KMS-11 (cell line): ENCODE measurements around the gene TET3.

Experiments used
- H2AFZ ChIP-seq: fragments of 200-600 bp; sonication (generic); 2 replicates; pipeline ENCODE4 v1.6.1; 2016; ENCODE audit warnings: antibody characterized with exemption, mixed run types, low read depth
- H3K27ac ChIP-seq: fragments of 200-600 bp; sonication (generic); 2 replicates; pipeline ENCODE4 v1.6.1; 2016; ENCODE audit warnings: mild to moderate bottlenecking, mixed run types
- H3K27me3 ChIP-seq: fragments of 200-600 bp; sonication (generic); 2 replicates; pipeline ENCODE4 v1.6.1; 2017; ENCODE audit warnings: mild to moderate bottlenecking, low read depth, mixed run types, moderate library complexity; ENCODE audit not compliant: insufficient read depth
- H3K36me3 ChIP-seq: fragments of 200-600 bp; sonication (generic); 2 replicates; pipeline ENCODE4 v1.6.1; 2017; ENCODE audit warnings: mild to moderate bottlenecking, mixed run types; ENCODE audit not compliant: insufficient read depth
- H3K4me1 ChIP-seq: fragments of 200-600 bp; sonication (generic); 2 replicates; pipeline ENCODE4 v1.6.1; 2016; ENCODE audit warnings: mild to moderate bottlenecking, low read depth, mixed run types; ENCODE audit not compliant: poor library complexity, severe bottlenecking
- H3K4me2 ChIP-seq: fragments of 200-600 bp; sonication (generic); 2 replicates; pipeline ENCODE4 v1.7.0; 2016; ENCODE audit warnings: mild to moderate bottlenecking, mixed run types
- H3K4me3 ChIP-seq: fragments of 200-600 bp; sonication (generic); IDR thresholded peaks from 2 replicates; pipeline ENCODE4 v1.6.1; 2017; ENCODE audit warnings: low read depth, low read length, mixed read lengths; ENCODE audit not compliant: insufficient read depth
- H3K79me2 ChIP-seq: fragments of 200-600 bp; sonication (generic); 2 replicates; pipeline ENCODE4 v1.6.1; 2016; ENCODE audit warnings: low read depth, mixed run types; ENCODE audit not compliant: insufficient read depth
- H3K9ac ChIP-seq: fragments of 200-600 bp; sonication (generic); 2 replicates; pipeline ENCODE4 v1.6.1; 2016; ENCODE audit warnings: mild to moderate bottlenecking, mixed run types
- H4K20me1 ChIP-seq: fragments of 200-600 bp; sonication (generic); 2 replicates; pipeline ENCODE4 v1.6.1; 2016; ENCODE audit warnings: mild to moderate bottlenecking, mixed run types; ENCODE audit not compliant: insufficient read depth
- TF ChIP-seq, protein P1 (sequence below): fragments of 200-600 bp; sonication (generic); conservative IDR thresholded peaks from 2 replicates; pipeline ENCODE4 v1.6.1; 2017; ENCODE audit warnings: low read depth, mild to moderate bottlenecking, antibody characterized with exemption, low read length, moderate library complexity, mixed read lengths

TET3 gene

DNA sequence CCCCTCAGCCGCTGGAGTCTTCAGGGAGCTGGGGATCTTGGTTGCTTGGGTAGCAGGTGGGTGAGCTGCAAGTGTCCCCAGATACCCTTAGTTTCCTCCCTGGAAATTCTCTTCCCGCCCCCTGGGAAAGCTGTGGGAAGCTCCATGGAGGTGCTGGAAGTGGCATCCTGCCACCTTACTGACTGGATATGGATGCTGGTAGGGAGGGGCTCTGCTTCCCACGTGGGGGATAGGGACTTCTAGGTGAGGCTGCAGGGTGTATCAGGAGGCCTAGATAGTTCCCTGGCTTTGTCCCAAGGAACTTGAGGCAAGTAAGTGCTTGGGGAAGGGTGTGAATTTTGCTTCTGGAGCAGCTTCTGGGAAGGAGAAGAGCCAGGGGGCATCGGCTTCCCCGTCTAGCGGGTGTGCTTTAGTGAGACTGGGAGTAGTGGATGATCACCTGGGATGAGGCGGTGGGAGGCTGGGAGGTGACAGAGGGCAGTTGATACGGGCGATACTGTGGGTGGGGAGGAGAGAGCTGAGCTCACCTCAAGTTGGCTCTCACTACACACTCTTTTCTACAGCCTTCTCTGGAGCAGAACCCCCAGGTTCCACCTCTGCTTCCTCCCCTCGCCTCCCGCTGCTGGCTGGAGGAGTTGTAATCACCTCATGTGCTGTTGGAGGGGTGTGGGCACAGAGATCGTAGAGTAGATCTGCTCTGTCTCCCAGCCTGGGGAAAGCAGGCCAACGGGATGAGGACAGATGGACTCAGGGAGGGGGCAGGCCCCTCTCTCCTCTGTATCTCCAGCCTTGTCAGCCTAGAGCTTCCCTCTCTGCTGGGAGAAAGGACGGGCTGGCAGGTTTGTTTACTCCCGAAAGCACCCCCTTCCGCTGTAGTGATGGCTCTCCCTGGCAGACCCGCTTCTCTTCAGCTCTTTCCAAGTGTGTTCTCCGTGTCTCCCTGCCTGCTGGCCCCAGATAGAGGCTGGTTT is 19.8 kb downstream of the TET3 start:
- Histone ChIP-seq H3K9ac (no peak overlapping the region), H3K79me2 (peaks cover 12% of the 10 kb centered on the region; the same call in 1 of the 2 replicates), H3K36me3 (no peaks in the 10 kb centered on the region), H3K4me3 (no peak overlapping the region), H2AFZ (no peak overlapping the region), H3K27me3 (no peaks in the 10 kb centered on the region), H3K27ac (no peak overlapping the region), H3K4me1 (peaks cover 25% of the 10 kb centered on the region), H3K4me2 (no peak overlapping the region), H4K20me1 (peaks cover 28% of the 10 kb centered on the region; the same call in 1 of the 2 replicates)
- TF ChIP-seq, protein P1, sequence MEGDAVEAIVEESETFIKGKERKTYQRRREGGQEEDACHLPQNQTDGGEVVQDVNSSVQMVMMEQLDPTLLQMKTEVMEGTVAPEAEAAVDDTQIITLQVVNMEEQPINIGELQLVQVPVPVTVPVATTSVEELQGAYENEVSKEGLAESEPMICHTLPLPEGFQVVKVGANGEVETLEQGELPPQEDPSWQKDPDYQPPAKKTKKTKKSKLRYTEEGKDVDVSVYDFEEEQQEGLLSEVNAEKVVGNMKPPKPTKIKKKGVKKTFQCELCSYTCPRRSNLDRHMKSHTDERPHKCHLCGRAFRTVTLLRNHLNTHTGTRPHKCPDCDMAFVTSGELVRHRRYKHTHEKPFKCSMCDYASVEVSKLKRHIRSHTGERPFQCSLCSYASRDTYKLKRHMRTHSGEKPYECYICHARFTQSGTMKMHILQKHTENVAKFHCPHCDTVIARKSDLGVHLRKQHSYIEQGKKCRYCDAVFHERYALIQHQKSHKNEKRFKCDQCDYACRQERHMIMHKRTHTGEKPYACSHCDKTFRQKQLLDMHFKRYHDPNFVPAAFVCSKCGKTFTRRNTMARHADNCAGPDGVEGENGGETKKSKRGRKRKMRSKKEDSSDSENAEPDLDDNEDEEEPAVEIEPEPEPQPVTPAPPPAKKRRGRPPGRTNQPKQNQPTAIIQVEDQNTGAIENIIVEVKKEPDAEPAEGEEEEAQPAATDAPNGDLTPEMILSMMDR: no peak

DNA sequence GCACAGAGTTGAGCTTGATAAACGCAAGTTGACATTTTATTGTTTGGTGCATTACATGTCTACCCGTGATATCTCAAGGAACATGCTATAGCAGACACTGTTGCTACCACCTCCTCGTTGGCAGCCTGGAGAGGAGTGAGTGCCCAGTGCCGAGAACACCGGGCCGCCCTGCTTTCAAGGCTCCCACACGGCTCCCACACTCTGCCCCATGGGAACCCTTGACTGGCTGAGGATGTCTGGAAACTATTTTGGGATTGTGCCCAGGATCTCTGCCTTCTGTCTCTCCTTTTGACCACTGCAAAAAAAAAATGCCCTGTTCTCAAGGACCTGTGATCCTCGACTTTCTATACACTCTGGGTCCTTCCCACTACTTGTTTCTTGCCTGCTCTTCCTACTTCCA is 21.1 kb downstream of the TET3 start:
- peaks cover 20% of the 10 kb centered on the region for H3K4me1 ChIP-seq
- H3K4me2 ChIP-seq: no peak overlapping the region
- TF ChIP-seq, protein P1: no peak
- no peak overlapping the region for H3K27ac ChIP-seq
- H4K20me1 ChIP-seq: peaks cover 22% of the 10 kb centered on the region; the same call in 1 of the 2 replicates
- no peak overlapping the region for H2AFZ ChIP-seq
- H3K79me2 ChIP-seq: peaks cover 15% of the 10 kb centered on the region; the same call in 1 of the 2 replicates
- H3K27me3 ChIP-seq: no peaks in the 10 kb centered on the region
- H3K36me3 ChIP-seq: no peaks in the 10 kb centered on the region
- no peak overlapping the region for H3K9ac ChIP-seq
- H3K4me3 ChIP-seq: no peak overlapping the region

DNA sequence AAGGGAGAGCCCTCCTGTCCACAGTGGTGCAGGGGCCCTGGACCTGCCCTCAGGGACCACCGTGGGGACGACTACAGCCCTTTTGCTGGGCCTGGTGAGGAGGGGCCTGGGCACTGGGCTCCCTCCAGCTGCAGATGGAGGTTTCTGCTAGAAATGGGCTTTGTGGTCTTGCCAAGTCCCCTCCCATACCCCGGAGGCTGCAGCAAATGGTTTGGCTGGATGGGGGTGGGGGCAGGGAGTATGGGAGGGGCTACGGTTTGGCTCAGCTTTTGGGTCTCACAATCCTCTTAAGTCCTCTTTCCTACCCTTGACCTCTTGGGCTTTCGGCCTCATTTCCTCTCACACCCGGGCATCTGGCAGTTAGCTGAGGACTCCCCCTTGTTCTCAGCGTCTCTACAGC is 21.7 kb downstream of the TET3 start:
- no peaks in the 10 kb centered on the region for H3K36me3 ChIP-seq
- no peak overlapping the region for H3K27ac ChIP-seq
- H2AFZ ChIP-seq: no peak overlapping the region
- peaks cover 16% of the 10 kb centered on the region for H3K4me1 ChIP-seq
- H3K9ac ChIP-seq: no peak overlapping the region
- no peak overlapping the region for H3K4me2 ChIP-seq
- no peak overlapping the region for H3K4me3 ChIP-seq
- peaks cover 15% of the 10 kb centered on the region; the same call in 1 of the 2 replicates for H4K20me1 ChIP-seq
- TF ChIP-seq, protein P1: no peak
- H3K27me3 ChIP-seq: no peaks in the 10 kb centered on the region
- peaks cover 15% of the 10 kb centered on the region; the same call in 1 of the 2 replicates for H3K79me2 ChIP-seq

DNA sequence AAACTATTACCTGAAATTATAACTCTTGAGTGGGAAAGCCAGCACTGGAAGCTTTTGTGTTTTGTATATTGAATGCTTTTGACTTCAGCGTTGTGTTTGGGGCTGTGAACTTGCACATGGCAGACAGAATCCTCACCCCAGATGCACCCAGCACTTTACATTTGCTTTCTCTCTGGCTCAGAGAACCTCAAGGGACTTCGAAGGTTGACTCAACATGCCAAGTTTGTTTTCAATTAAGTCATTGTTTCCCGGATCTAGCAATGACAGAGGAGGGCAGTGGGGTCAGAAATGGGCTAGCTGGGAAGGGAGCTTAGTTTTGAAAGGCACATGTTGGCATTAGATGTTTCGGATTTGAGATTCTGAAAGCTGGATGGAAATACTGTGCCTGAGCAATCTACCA is 22.4 kb downstream of the TET3 start:
- no peak overlapping the region for H3K4me3 ChIP-seq
- no peaks in the 10 kb centered on the region for H3K36me3 ChIP-seq
- no peak overlapping the region for H2AFZ ChIP-seq
- no peak overlapping the region for H3K9ac ChIP-seq
- TF ChIP-seq, protein P1: no peak
- H3K79me2 ChIP-seq: peaks cover 15% of the 10 kb centered on the region; the same call in 1 of the 2 replicates
- no peaks in the 10 kb centered on the region for H3K27me3 ChIP-seq
- peaks cover 9% of the 10 kb centered on the region; the same call in 1 of the 2 replicates for H4K20me1 ChIP-seq
- no peak overlapping the region for H3K4me2 ChIP-seq
- peaks cover 9% of the 10 kb centered on the region for H3K4me1 ChIP-seq
- H3K27ac ChIP-seq: no peak overlapping the region
